Vagina (tissue), 2 donors: ENCODE data around the gene SETBP1. TPM values are rescaled to one million over a fixed set of nuclear protein-coding genes. Genes with fewer than 3 reads are reported as not detected.

Experiments used
- DNase-seq, 2 donors: peaks; one replicate each; pipeline ENCODE4 v3.0.0-alpha.2; 2017; ENCODE audit errors: extremely low spot score in 2 of 2
- H3K27ac ChIP-seq: fragments of 200-600 bp; sonication (generic); one replicate; pipeline ENCODE4 v1.5.1; 2019
- H3K27me3 ChIP-seq: fragments of 200-600 bp; sonication (generic); one replicate; pipeline ENCODE4 v1.5.1; 2019
- H3K36me3 ChIP-seq, 2 donors: fragments of 200-600 bp; sonication (generic); one replicate each; pipeline ENCODE4 v1.5.1; 2017 to 2019
- H3K4me1 ChIP-seq: fragments of 200-600 bp; sonication (generic); one replicate; pipeline ENCODE4 v1.5.1; 2019
- H3K4me3 ChIP-seq, 2 donors: fragments of 200-600 bp; sonication (generic); 1 replicate in 1 of 2; 2 replicates in 1 of 2; pipeline ENCODE4 v1.5.1; 2016 to 2019
- H3K9me3 ChIP-seq: fragments of 200-600 bp; sonication (generic); one replicate; pipeline ENCODE4 v1.5.1; 2019
- CTCF ChIP-seq, 3 experiments: fragments of 450-650 bp in 2 of 3; fragments of 200-600 bp in 1 of 3; sonication (generic) in 1 of 3; IDR thresholded peaks; one replicate each; pipeline ENCODE4 v1.5.1; 2017 to 2019; ENCODE audit warnings: antibody characterized with exemption in 3 of 3, mild to moderate bottlenecking in 2 of 3, moderate library complexity in 2 of 3
- POLR2A ChIP-seq, 2 donors: fragments of 450-650 bp; IDR thresholded peaks; one replicate each; pipeline ENCODE4 v1.6.1; 2017; ENCODE audit warnings: antibody characterized with exemption in 2 of 2, mild to moderate bottlenecking in 2 of 2, moderate library complexity in 2 of 2
- POLR2AphosphoS5 ChIP-seq, 2 donors: sonication (generic); formaldehyde crosslinking; IDR thresholded peaks; one replicate each; pipeline ENCODE4 v1.9.0; 2017; ENCODE audit warnings: antibody characterized with exemption in 2 of 2, mild to moderate bottlenecking in 2 of 2, low read depth in 1 of 2; ENCODE audit not compliant: insufficient read depth in 1 of 2
- intact Hi-C: fragments of 100-400 bp; cut with DNase I; formaldehyde crosslinking; loops from one replicate; pipeline ENCODE4 v1.15.1; 2023
- total RNA-seq: library from RNA; depleted of rRNA; stranded (reverse); fragments of >200 nt; gene quantifications from one replicate; pipeline ENCODE4 v1.2.3, GENCODE V29; 2016

Gene SETBP1
- total RNA-seq, 1 donor from 2014 or later = 38.1 TPM

GRCh38 chr18:44967599-44967998 lies 286.9 kb downstream of the SETBP1 start:
- intact Hi-C loops = no loop called here
- no peak overlapping the region for H3K4me3 ChIP-seq
- no peaks in the 10 kb centered on the region for H3K27me3 ChIP-seq
- no peak overlapping the region for H3K27ac ChIP-seq
- H3K4me1 ChIP-seq = peaks cover 8% of the 10 kb centered on the region
- DNase-seq = no peak
- H3K36me3 ChIP-seq = no peaks in the 10 kb centered on the region
- TF ChIP-seq POLR2AphosphoS5 (IDR thresholded peaks at IDR 0.05; ENCODE audit: insufficient read depth in 1 of 2, low read depth in 1 of 2) (no peak), POLR2A (IDR thresholded peaks at IDR 0.05) (no peak), CTCF (IDR thresholded peaks at IDR 0.05) (no peak)
- H3K9me3 ChIP-seq = no peaks in the 10 kb centered on the region

- peaks cover 8% of the 10 kb centered on the region for H3K4me1 ChIP-seq
- H3K9me3 ChIP-seq = no peaks in the 10 kb centered on the region
- intact Hi-C loops = no loop called here
- no peaks in the 10 kb centered on the region for H3K27me3 ChIP-seq
- TF ChIP-seq CTCF (IDR thresholded peaks at IDR 0.05) (no peak), POLR2AphosphoS5 (IDR thresholded peaks at IDR 0.05; ENCODE audit: insufficient read depth in 1 of 2, low read depth in 1 of 2) (no peak), POLR2A (IDR thresholded peaks at IDR 0.05) (no peak)
- H3K4me3 ChIP-seq = no peak overlapping the region
- no peaks in the 10 kb centered on the region for H3K36me3 ChIP-seq
- H3K27ac ChIP-seq = no peak overlapping the region
- DNase-seq = peak in 1 of 2 donors; percentile 32
Observed at GRCh38 chr18:44968336-44968735, 287.6 kb downstream of the SETBP1 start.

GRCh38 chr18:44969214-44969795 lies 288.6 kb downstream of the SETBP1 start:
- Histone ChIP-seq H3K9me3 (no peaks in the 10 kb centered on the region), H3K4me3 (no peak overlapping the region), H3K27me3 (no peaks in the 10 kb centered on the region), H3K27ac (no peak overlapping the region), H3K4me1 (peaks cover 8% of the 10 kb centered on the region), H3K36me3 (no peaks in the 10 kb centered on the region)
- TF ChIP-seq CTCF (IDR thresholded peaks at IDR 0.05) (no peak), POLR2AphosphoS5 (IDR thresholded peaks at IDR 0.05; ENCODE audit: insufficient read depth in 1 of 2, low read depth in 1 of 2) (no peak), POLR2A (IDR thresholded peaks at IDR 0.05) (no peak)
- intact Hi-C loops = no loop called here
- DNase-seq = no peak

GRCh38 chr18:44973282-44973681 lies 292.6 kb downstream of the SETBP1 start:
- intact Hi-C loops = no loop called here
- no peaks in the 10 kb centered on the region for H3K36me3 ChIP-seq
- no peaks in the 10 kb centered on the region for H3K27me3 ChIP-seq
- no peaks in the 10 kb centered on the region for H3K9me3 ChIP-seq
- H3K4me1 ChIP-seq = peaks cover 8% of the 10 kb centered on the region
- no peak overlapping the region for H3K27ac ChIP-seq
- TF ChIP-seq CTCF (IDR thresholded peaks at IDR 0.05) = no peak
- TF ChIP-seq POLR2AphosphoS5 (IDR thresholded peaks at IDR 0.05; ENCODE audit: insufficient read depth in 1 of 2, low read depth in 1 of 2) = no peak
- no peak for TF ChIP-seq POLR2A (IDR thresholded peaks at IDR 0.05)
- H3K4me3 ChIP-seq = no peak overlapping the region
- DNase-seq = no peak

- Histone ChIP-seq H3K4me3 (no peak overlapping the region), H3K27ac (no peak overlapping the region), H3K4me1 (peaks cover under 1% of the 10 kb centered on the region), H3K36me3 (no peaks in the 10 kb centered on the region), H3K27me3 (no peaks in the 10 kb centered on the region), H3K9me3 (no peaks in the 10 kb centered on the region)
- intact Hi-C loops = no loop called here
- no peak for TF ChIP-seq CTCF (IDR thresholded peaks at IDR 0.05)
- no peak for TF ChIP-seq POLR2AphosphoS5 (IDR thresholded peaks at IDR 0.05; ENCODE audit: insufficient read depth in 1 of 2, low read depth in 1 of 2)
- no peak for TF ChIP-seq POLR2A (IDR thresholded peaks at IDR 0.05)
- peak in 1 of 2 donors; percentile 49 for DNase-seq
Observed at GRCh38 chr18:44974174-44974573, 293.5 kb downstream of the SETBP1 start.
